Stimulated activated CD8-positive, alpha-beta memory T cell treated with anti-CD3 and anti-CD28 coated beads, Interleukin-12 subunit alpha, Interleukin-12 subunit beta, amount 100 ng/mL, for 4 hours (primary cell): ENCODE results near the gene TMEM178A.
"Not testable (repeated sequence)": the region's sequence is repeated elsewhere in the genome, so short reads cannot be mapped to it uniquely, and the experiment has no call there.

ENCODE experiments used
- DNase-seq: peaks from one replicate; pipeline ENCODE4 v3.0.0-alpha.2; 2020; ENCODE audit warnings: low read depth

TMEM178A gene

GRCh38 chr2:39648580-39648979, 17.1 kb upstream of the TMEM178A start:
- no peak for DNase-seq

DNA sequence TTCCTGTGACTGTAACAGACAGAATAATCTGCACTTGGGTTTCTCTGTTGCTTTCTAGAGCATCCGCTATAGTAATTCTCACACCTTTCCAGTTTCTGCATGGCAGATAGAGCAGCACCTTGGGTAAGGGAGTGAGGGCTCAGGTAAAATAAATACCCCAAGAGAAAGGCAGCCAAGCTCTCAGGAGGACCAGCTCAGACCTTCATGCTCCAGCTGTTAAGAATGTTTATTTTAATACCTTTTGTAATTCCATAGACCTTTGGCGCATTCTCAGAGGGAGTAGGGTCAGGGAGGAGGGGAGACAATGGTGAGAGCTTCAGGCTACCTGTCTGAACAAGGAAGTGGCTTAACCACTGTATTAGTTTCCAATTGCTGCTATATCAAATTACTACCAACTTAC, 16.2 kb upstream of the TMEM178A start:
- DNase-seq, result no peak

- DNase-seq, result no peak
Observed at GRCh38 chr2:39650468-39650867, 15.2 kb upstream of the TMEM178A start.

GRCh38 chr2:39656215-39656614, 9.5 kb upstream of the TMEM178A start:
- DNase-seq, result not testable (repeated sequence)

- DNase-seq, result no peak
Observed at GRCh38 chr2:39657287-39657937, 8.3 kb upstream of the TMEM178A start.

- DNase-seq, result no peak
Observed at GRCh38 chr2:39658371-39658770, 7.3 kb upstream of the TMEM178A start.

- DNase-seq, result no peak
Observed at GRCh38 chr2:39659765-39660611, 5.7 kb upstream of the TMEM178A start.

GRCh38 chr2:39660612-39661236, 5.0 kb upstream of the TMEM178A start:
- no peak for DNase-seq

DNA sequence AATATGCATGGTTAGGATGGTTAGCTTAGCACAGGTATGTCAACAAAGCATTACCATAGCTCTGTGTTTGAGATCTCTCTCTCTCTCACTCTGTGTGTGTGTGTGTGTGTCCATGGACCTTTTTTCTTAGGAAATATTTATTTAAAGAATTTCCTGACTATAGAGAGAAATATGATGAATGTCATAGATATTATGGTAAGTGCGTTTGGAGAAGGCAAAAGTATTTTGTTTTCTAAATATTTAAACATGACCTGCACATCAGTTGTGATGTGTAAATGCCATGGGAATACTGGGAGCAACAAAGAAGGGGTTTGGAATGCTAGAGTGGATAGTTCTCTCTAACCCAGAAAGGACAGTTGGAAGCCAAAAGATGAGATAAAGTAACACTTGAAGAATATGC, 3.9 kb upstream of the TMEM178A start:
- no peak for DNase-seq

DNA sequence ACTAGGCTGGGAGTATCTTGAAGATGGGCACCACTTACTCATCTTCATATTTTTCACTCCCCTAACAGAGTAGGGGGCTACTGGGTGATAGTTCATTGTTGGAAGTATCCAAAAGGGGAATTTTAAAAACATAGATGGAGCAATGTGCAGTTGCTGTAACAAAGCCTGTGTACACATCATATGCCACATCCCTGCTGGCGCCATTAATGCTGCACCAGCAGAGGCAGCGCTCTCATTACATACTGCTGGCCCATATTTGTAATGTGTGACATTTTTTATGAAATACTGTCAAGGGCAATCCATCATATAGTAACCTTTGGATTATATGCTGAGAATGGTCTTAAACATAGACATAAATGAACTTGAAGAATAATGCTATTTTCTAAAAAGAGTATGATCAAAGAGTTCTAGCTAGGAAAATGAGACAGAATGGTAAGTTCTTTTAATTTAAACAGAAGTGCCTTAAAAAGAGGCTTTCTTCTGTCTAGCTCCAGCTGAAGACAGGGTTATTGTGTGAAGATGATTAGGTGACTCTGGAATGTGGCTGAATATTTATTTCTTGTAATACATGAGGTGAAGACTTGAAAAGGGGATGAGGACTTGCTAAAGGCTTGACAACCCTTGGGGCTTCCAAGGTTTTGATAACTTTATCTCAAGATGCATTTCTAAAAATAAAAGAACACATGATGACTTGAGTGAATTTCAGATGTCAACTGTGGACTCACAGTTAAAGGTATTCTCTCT, 2.4 kb upstream of the TMEM178A start:
- DNase-seq, result no peak

- no peak for DNase-seq
Observed at GRCh38 chr2:39664232-39664887, 1.4 kb upstream of the TMEM178A start.

- DNase-seq, result no peak
Observed at GRCh38 chr2:39664888-39665591, 677 bp upstream of the TMEM178A start.

DNA sequence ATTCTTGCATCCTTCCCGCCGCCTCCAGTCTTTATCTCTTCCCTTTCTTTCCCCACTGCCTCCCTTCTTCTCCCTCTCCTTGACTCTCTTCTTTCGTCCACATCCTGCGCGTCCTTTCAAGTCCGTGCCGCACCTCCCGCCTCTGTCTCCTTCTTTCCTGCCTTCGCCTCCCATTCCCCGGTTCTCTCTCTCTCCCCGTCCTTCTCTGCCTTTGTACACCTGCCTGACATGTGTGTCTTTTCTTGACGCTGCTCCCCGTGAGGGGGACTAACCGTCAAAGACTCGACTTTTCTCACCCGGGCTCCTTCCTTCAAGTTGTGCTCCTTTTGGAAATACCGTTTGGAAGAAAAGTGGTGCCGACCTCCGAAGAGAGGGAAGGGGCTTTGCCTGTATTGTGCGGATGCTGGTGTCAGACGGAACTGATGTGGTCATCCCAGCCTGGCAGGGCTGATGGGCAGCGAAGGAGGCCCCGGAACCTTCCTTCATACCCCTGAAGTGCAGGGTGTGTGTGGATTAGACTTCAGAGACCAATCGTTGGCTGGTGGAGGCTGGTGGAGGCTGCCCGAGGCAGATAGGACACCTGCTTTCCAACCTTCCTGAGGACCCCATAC, 879 bp downstream of the TMEM178A start:
- no peak for DNase-seq

DNA sequence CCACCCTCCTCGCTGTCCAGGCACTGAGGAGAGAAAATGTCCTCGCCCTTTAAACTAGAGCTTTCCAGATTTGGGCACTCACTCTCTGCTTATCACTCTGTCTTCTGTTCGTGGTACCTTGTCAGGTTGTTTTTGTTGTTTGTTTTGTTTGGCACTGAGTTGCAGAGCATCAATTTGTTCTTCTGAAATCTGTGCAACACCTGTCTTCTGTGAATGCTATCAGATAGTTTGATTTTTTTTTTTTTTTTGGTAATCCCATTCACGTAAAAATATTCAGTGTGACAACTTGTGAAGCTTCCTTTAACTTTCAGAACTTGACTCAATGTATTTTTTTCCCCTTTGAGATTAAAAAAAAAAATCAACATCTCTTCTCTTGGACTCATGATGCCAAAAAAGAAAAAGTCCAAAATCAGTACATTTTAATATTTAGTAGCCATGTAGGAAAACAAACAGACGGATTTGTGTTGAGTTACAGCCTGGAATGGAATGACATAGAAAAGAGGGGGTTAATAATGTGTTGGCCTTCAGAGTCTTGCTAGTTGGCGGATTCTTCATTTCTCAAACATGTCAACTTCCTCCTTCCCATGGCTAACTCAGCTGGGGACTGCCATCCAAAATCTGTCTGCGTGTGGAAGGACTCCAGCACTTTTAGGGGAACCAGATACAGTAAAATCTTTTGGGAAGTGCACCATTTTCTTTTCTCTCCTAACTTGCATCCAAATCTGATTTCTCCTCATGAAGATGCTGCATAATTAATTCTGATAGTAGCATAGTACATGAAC, 1.6 kb downstream of the TMEM178A start:
- DNase-seq, result no peak

- no peak for DNase-seq
Observed at GRCh38 chr2:39667886-39668276, 2.2 kb downstream of the TMEM178A start.

DNA sequence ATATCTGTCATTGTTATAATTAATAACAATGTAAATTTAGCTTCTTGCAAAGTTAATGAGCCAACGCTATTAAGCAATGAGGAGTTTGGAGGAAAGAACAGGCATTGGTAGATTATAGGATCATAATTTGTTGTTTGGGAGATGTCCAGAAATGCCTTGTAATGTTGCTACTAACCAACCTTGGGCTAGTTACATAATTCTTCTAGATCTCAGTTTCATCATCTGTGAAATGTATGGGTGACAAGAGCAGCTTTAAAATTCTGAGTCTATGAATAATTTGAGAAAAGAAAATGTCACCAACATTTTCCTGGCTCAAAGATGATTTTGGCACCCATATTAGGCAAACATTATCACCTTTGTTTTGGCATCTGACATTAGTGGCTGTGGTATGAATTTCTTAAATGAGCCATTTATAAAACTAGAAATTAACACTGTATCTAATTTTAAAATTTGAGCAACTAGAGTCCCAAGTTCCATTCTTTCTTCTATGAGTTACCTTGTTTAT, 2.9 kb downstream of the TMEM178A start:
- no peak for DNase-seq

- no peak for DNase-seq
Observed at GRCh38 chr2:39671604-39672003, 5.9 kb downstream of the TMEM178A start.

- DNase-seq, result no peak
Observed at GRCh38 chr2:39673018-39673417, 7.3 kb downstream of the TMEM178A start.

DNA sequence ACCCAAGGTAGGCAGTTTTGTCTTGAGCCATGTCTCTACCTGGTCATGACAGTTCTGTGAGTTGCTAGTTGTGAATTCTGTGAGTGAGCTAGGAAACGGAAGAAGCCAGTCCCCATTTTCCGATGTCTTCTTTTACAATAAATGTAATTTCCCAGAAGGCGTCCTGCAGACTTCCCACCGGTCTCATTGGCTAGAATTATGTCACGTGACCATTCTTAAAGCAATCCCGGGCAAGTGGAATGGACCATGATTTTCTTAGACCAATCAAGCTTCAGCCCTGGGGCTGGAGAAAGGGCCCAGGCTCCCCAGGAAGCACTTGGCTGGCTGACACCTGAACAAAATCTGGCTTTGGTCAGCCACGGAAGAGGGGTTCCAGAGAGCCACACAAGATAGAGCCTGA, 10.6 kb downstream of the TMEM178A start:
- no peak for DNase-seq

- DNase-seq, result no peak
Observed at GRCh38 chr2:39678170-39678569, 12.5 kb downstream of the TMEM178A start.
